HepG2 (cell line): Measurements from ENCODE around the gene GNG2. TPM values are rescaled to one million over a fixed set of nuclear protein-coding genes. Genes with fewer than 3 reads are reported as not detected.
A peak's percentile ranks its signal among the peaks of the same experiment; 100 is the strongest.

ENCODE experiments used
- DR1 ChIP-seq: sonication (generic); formaldehyde crosslinking; IDR thresholded peaks from 2 replicates; pipeline ENCODE4 v1.8.0; 2021; ENCODE audit warnings: mild to moderate bottlenecking, missing genetic modification reagents, inconsistent platforms
- GPN1 ChIP-seq: sonication (generic); formaldehyde crosslinking; IDR thresholded peaks from 2 replicates; pipeline ENCODE4 v1.5.1; 2020; ENCODE audit warnings: missing genetic modification reagents, borderline replicate concordance
- JARID2 ChIP-seq: sonication (generic); formaldehyde crosslinking; IDR thresholded peaks from 2 replicates; pipeline ENCODE4 v1.8.1; 2023; ENCODE audit warnings: missing genetic modification reagents, inconsistent platforms; ENCODE audit not compliant: insufficient replicate concordance
- SP1 ChIP-seq, 2 experiments: fragments of 450-650 bp in 1 of 2; sonication (generic) in 1 of 2; formaldehyde crosslinking in 1 of 2; IDR thresholded peaks; 2 replicates each; pipeline versions ENCODE4 v1.4.0 to v1.6.1; 2016 to 2020; ENCODE audit warnings: missing genetic modification reagents in 1 of 2
- SPEN ChIP-seq: sonication (generic); formaldehyde crosslinking; IDR thresholded peaks from 2 replicates; pipeline ENCODE4 v1.5.1; 2020; ENCODE audit warnings: low read depth, mild to moderate bottlenecking, missing genetic modification reagents
- YY1 ChIP-seq: IDR thresholded peaks from 2 replicates; pipeline ENCODE4 v1.6.1; 2011; ENCODE audit warnings: low read length, low read depth, moderate library complexity, mild to moderate bottlenecking; ENCODE audit not compliant: insufficient read depth, insufficient replicate concordance
- ZNF335 ChIP-seq: sonication (generic); formaldehyde crosslinking; IDR thresholded peaks from 2 replicates; pipeline ENCODE4 v1.4.0; 2020; ENCODE audit warnings: missing genetic modification reagents
- ZNF556 ChIP-seq: sonication (generic); formaldehyde crosslinking; IDR thresholded peaks from 2 replicates; pipeline ENCODE4 v1.4.0; 2020; ENCODE audit warnings: mild to moderate bottlenecking, missing genetic modification reagents, borderline replicate concordance
- ZNF749 ChIP-seq: sonication (generic); formaldehyde crosslinking; IDR thresholded peaks from 2 replicates; pipeline ENCODE4 v1.8.0; 2022; ENCODE audit warnings: mild to moderate bottlenecking, missing genetic modification reagents, moderate library complexity, borderline replicate concordance
- polyA plus RNA-seq, 8 experiments: library from polyadenylated mRNA; depleted of rRNA in 3 of 8; stranded (reverse) in 7 of 8; unstranded in 1 of 8; fragments of >200 nt; fragmentation: Illumina TruSeq in 4 of 8; extraction: Trizol in 4 of 8; gene quantifications; 2 replicates each; pipeline versions ENCODE4 v1.2.1 to v1.2.3, GENCODE V29; 2011 to 2016; ENCODE audit warnings: low read depth in 4 of 8, missing spikeins in 1 of 8, mixed read lengths in 1 of 8; ENCODE audit not compliant: insufficient read depth in 1 of 8
- total RNA-seq, 5 experiments: library from RNA; depleted of rRNA; stranded (reverse); fragments of >200 nt; fragmentation: Illumina TruSeq; extraction: Trizol; gene quantifications; 2 replicates each; pipeline ENCODE4 v1.2.3, GENCODE V29; 2016; ENCODE audit warnings: low read depth in 1 of 5
- TF ChIP-seq, protein P1 (sequence below): sonication (generic); formaldehyde crosslinking; IDR thresholded peaks from 2 replicates; pipeline ENCODE4; 2020; ENCODE audit warnings: missing genetic modification reagents, mild to moderate bottlenecking, borderline replicate concordance
- TF ChIP-seq, protein P2 (sequence below): sonication (generic); formaldehyde crosslinking; IDR thresholded peaks from 2 replicates; pipeline ENCODE4 v1.8.1; 2023; ENCODE audit warnings: mild to moderate bottlenecking, missing genetic modification reagents, borderline replicate concordance
- TF ChIP-seq, protein P3 (sequence below): sonication (generic); formaldehyde crosslinking; IDR thresholded peaks from 2 replicates; pipeline ENCODE4 v1.8.1; 2022; ENCODE audit warnings: low read depth, mild to moderate bottlenecking, missing genetic modification reagents
- TF ChIP-seq, protein P4 (sequence below): sonication (generic); formaldehyde crosslinking; IDR thresholded peaks from 2 replicates; pipeline ENCODE4 v1.4.0; 2020; ENCODE audit warnings: missing genetic modification reagents, mild to moderate bottlenecking, borderline replicate concordance
- TF ChIP-seq, protein P5 (sequence below): IDR thresholded peaks from 2 replicates; pipeline ENCODE4 v1.6.1; 2016; ENCODE audit warnings: mild to moderate bottlenecking
- TF ChIP-seq, protein P6 (sequence below): sonication (generic); IDR thresholded peaks from 2 replicates; pipeline ENCODE4 v1.6.1; 2016; ENCODE audit warnings: low read depth, borderline replicate concordance

GNG2 gene
- total and polyA plus RNA-seq, 2 of the 13 experiments (the other 11 are each of a cell fraction or from before 2014, with no cell fraction given): not detected

DNA sequence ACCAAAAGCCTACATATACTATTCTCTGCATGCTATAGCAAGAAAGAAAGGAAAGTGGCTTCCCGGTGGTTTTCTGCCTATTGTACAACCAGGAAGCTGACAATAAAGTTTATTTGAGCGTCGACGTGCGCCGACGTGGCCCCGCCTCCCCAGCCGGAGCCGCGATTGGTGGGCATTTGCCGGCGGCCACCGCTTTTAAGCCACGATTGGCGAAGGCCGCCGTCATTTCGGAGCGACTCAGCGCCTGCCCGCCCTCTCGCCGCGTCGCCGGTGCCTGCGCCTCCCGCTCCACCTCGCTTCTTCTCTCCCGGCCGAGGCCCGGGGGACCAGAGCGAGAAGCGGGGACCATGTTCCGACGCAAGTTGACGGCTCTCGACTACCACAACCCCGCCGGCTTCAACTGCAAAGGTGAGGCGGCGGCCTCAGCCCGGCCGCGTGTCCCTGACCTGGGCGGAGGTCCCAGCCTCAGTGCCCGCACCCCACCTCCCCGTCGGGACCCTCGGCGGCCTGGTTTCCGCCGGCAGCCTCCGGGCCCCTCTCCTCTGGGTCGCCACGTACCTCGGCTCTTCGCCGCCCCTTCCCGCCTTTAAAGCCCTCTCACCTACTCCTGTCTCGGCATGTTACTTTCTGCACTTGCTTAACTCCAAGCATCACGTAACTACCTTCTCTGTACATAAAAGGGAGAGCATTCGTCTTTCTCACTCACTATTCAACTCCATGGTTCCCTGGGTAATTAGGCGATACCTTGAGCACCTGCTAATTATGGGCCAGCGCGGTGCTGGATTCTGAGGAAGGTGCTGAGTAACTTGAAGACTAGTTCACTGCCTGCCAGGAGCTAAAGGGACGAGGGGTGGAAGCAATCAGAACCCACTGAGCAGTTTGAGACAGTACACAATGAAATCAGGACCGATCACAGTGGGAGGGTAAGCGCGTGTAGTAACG, 129.2 kb downstream of the GNG2 start, which contains the start of gene RTRAF (continued):
- TF ChIP-seq, protein P1, sequence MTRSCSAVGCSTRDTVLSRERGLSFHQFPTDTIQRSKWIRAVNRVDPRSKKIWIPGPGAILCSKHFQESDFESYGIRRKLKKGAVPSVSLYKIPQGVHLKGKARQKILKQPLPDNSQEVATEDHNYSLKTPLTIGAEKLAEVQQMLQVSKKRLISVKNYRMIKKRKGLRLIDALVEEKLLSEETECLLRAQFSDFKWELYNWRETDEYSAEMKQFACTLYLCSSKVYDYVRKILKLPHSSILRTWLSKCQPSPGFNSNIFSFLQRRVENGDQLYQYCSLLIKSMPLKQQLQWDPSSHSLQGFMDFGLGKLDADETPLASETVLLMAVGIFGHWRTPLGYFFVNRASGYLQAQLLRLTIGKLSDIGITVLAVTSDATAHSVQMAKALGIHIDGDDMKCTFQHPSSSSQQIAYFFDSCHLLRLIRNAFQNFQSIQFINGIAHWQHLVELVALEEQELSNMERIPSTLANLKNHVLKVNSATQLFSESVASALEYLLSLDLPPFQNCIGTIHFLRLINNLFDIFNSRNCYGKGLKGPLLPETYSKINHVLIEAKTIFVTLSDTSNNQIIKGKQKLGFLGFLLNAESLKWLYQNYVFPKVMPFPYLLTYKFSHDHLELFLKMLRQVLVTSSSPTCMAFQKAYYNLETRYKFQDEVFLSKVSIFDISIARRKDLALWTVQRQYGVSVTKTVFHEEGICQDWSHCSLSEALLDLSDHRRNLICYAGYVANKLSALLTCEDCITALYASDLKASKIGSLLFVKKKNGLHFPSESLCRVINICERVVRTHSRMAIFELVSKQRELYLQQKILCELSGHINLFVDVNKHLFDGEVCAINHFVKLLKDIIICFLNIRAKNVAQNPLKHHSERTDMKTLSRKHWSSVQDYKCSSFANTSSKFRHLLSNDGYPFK (CRISPR knock-in tag): peak; percentile 78; the same call in 1 of the 2 replicates
- TF ChIP-seq, protein P2, sequence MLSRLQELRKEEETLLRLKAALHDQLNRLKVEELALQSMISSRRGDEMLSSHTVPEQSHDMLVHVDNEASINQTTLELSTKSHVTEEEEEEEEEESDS (CRISPR knock-in tag): 0 out of 2 replicates have a peak, but pooled peaks have one; percentile 26
- TF ChIP-seq JARID2 (peak; percentile 77), ZNF749 (CRISPR knock-in tag) (0 out of 2 replicates have a peak, but pooled peaks have one; percentile 10), GPN1 (no peak), SP1 (IDR thresholded peaks at IDR 0.05) (no peak), SP1 (CRISPR knock-in tag; IDR thresholded peaks at IDR 0.05) (peak; percentile 96), YY1 (peak; percentile 68), ZNF556 (CRISPR knock-in tag) (peak; percentile 65; the same call in 1 of the 2 replicates), SPEN (peak; percentile 84), DR1 (CRISPR knock-in tag) (0 out of 2 replicates have a peak, but pooled peaks have one; percentile 35), ZNF335 (CRISPR knock-in tag) (0 out of 2 replicates have a peak, but pooled peaks have one; percentile 43)
- TF ChIP-seq, protein P3, sequence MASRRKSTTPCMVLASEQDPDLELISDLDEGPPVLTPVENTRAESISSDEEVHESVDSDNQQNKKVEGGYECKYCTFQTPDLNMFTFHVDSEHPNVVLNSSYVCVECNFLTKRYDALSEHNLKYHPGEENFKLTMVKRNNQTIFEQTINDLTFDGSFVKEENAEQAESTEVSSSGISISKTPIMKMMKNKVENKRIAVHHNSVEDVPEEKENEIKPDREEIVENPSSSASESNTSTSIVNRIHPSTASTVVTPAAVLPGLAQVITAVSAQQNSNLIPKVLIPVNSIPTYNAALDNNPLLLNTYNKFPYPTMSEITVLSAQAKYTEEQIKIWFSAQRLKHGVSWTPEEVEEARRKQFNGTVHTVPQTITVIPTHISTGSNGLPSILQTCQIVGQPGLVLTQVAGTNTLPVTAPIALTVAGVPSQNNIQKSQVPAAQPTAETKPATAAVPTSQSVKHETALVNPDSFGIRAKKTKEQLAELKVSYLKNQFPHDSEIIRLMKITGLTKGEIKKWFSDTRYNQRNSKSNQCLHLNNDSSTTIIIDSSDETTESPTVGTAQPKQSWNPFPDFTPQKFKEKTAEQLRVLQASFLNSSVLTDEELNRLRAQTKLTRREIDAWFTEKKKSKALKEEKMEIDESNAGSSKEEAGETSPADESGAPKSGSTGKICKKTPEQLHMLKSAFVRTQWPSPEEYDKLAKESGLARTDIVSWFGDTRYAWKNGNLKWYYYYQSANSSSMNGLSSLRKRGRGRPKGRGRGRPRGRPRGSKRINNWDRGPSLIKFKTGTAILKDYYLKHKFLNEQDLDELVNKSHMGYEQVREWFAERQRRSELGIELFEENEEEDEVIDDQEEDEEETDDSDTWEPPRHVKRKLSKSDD: no peak
- TF ChIP-seq, protein P4, sequence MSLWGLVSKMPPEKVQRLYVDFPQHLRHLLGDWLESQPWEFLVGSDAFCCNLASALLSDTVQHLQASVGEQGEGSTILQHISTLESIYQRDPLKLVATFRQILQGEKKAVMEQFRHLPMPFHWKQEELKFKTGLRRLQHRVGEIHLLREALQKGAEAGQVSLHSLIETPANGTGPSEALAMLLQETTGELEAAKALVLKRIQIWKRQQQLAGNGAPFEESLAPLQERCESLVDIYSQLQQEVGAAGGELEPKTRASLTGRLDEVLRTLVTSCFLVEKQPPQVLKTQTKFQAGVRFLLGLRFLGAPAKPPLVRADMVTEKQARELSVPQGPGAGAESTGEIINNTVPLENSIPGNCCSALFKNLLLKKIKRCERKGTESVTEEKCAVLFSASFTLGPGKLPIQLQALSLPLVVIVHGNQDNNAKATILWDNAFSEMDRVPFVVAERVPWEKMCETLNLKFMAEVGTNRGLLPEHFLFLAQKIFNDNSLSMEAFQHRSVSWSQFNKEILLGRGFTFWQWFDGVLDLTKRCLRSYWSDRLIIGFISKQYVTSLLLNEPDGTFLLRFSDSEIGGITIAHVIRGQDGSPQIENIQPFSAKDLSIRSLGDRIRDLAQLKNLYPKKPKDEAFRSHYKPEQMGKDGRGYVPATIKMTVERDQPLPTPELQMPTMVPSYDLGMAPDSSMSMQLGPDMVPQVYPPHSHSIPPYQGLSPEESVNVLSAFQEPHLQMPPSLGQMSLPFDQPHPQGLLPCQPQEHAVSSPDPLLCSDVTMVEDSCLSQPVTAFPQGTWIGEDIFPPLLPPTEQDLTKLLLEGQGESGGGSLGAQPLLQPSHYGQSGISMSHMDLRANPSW (CRISPR knock-in tag): 0 out of 2 replicates have a peak, but pooled peaks have one; percentile 21
- TF ChIP-seq, protein P5, sequence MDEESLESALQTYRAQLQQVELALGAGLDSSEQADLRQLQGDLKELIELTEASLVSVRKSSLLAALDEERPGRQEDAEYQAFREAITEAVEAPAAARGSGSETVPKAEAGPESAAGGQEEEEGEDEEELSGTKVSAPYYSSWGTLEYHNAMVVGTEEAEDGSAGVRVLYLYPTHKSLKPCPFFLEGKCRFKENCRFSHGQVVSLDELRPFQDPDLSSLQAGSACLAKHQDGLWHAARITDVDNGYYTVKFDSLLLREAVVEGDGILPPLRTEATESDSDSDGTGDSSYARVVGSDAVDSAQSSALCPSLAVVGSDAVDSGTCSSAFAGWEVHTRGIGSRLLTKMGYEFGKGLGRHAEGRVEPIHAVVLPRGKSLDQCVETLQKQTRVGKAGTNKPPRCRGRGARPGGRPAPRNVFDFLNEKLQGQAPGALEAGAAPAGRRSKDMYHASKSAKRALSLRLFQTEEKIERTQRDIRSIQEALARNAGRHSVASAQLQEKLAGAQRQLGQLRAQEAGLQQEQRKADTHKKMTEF: peak; percentile 69
- TF ChIP-seq, protein P6, sequence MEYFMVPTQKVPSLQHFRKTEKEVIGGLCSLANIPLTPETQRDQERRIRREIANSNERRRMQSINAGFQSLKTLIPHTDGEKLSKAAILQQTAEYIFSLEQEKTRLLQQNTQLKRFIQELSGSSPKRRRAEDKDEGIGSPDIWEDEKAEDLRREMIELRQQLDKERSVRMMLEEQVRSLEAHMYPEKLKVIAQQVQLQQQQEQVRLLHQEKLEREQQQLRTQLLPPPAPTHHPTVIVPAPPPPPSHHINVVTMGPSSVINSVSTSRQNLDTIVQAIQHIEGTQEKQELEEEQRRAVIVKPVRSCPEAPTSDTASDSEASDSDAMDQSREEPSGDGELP: no peak
